Stimulated activated naive CD4-positive, alpha-beta T cell treated with Interleukin-2 at 50 U/mL for 16 hours (primary cell): Measurements from ENCODE around the gene CSNK1D.

Source experiments
- DNase-seq: peaks from one replicate; lab custom pipeline; 2025; lab: John Stamatoyannopoulos, UW

The CSNK1D gene

GRCh38 chr17:82273327-82274133, at the start of gene CSNK1D:
TSS of gene CSNK1D (minus strand) at chr17:82273700. CDS start at chr17:82273381, 319 bp downstream.
- DNase-seq, result peak; percentile 88

- DNase-seq, result no peak
These were observed 49.3 kb upstream of the CSNK1D start for GRCh38 chr17:82322526-82323453.

GRCh38 chr17:82321947-82322466, 48.5 kb upstream of the CSNK1D start:
- no peak for DNase-seq

GRCh38 chr17:82320956-82321927, 47.7 kb upstream of the CSNK1D start:
- peak; percentile 81 for DNase-seq

GRCh38 chr17:82320140-82320840, 46.8 kb upstream of the CSNK1D start:
- no peak for DNase-seq

- no peak for DNase-seq
These were observed 46.1 kb upstream of the CSNK1D start for GRCh38 chr17:82319619-82320062.

- no peak for DNase-seq
These were observed 45.5 kb upstream of the CSNK1D start for GRCh38 chr17:82318772-82319606.

- DNase-seq, result no peak
These were observed 44.6 kb upstream of the CSNK1D start for GRCh38 chr17:82318169-82318498.

- peak; percentile 55 for DNase-seq
These were observed 44.1 kb upstream of the CSNK1D start, which contains the start of gene CD7 for GRCh38 chr17:82317394-82318168. TSS of gene CD7 (minus strand) at chr17:82317608. CDS start at chr17:82317495, 113 bp downstream.

- DNase-seq, result no peak
These were observed 43.3 kb upstream of the CSNK1D start for GRCh38 chr17:82316651-82317393.

GRCh38 chr17:82315703-82316358, 42.3 kb upstream of the CSNK1D start:
- DNase-seq, result peak; percentile 44

- DNase-seq, result no peak
These were observed 41.5 kb upstream of the CSNK1D start for GRCh38 chr17:82314727-82315605.

GRCh38 chr17:82314012-82314726, 40.7 kb upstream of the CSNK1D start:
- DNase-seq, result no peak

GRCh38 chr17:82313195-82314011, 39.9 kb upstream of the CSNK1D start:
- no peak for DNase-seq

- no peak for DNase-seq
These were observed 38.5 kb upstream of the CSNK1D start for GRCh38 chr17:82311971-82312370.
